HUES64 (cell line): ENCODE data around the gene DOCK6.
"Not testable (repeated sequence)": the region's sequence is repeated elsewhere in the genome, so short reads cannot be mapped to it uniquely, and the experiment has no call there.

ENCODE experiments used
- H3K27ac ChIP-seq: 2 replicates; pipeline ENCODE4 v1.7.0; 2013; ENCODE audit warnings: low read depth, low read length, inconsistent platforms
- H3K27me3 ChIP-seq: 2 replicates; pipeline ENCODE4 v1.6.1; 2013; ENCODE audit warnings: mild to moderate bottlenecking, low read length; ENCODE audit not compliant: insufficient read depth
- H3K36me3 ChIP-seq: 2 replicates; pipeline ENCODE4 v1.6.1; 2013; ENCODE audit warnings: mild to moderate bottlenecking, low read length; ENCODE audit not compliant: insufficient read depth
- H3K4me1 ChIP-seq: 2 replicates; pipeline ENCODE4 v1.6.1; 2013; ENCODE audit warnings: mild to moderate bottlenecking, low read length, moderate library complexity; ENCODE audit not compliant: insufficient read depth
- H3K4me3 ChIP-seq: 2 replicates; pipeline ENCODE4 v1.5.1; 2013; ENCODE audit warnings: mild to moderate bottlenecking, low read length, moderate library complexity
- H3K9ac ChIP-seq: 2 replicates; pipeline ENCODE4 v1.6.1; 2013; ENCODE audit warnings: mild to moderate bottlenecking, low read depth, low read length
- H3K9me3 ChIP-seq: 2 replicates; pipeline ENCODE4 v1.6.1; 2013; ENCODE audit warnings: low read depth, low read length; ENCODE audit not compliant: insufficient read depth
- WGBS: fragments of 150-250, 120-280 bp; methylation state at CpG from one replicate; pipeline ENCODE4 v1.1.7; 2013; ENCODE audit warnings: missing lambda C conversion rate; 5-methylcytosine and 5-hydroxymethylcytosine counted together

DOCK6 gene

DNA sequence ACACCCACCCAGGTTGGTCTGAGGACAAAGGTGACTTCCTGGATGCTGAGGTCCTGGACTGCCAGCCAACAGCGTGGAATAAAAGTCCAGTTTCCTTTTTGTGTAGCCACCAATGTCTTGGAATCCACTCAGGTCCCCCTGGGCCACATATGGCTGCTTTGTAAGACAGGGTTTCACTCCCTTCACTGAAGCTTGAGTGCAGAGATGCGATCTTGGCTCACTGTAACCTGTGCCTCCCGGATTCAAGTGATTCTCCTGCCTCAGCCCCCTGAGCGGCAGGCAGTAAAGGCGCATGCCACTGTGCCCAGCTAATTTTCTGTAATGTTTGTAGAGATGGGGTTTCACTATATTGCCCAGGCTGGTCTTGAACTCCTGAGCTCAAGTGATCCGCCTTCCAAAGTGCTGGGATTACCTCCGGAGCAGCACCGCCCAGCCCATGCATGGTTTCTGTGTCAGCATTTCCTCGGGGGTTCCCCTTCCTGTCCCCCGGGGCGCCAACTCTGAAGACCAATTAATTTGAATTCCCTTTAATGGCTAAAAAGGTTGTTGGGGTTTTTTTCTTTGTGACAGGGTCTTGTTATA is 82.5 kb downstream of the DOCK6 start:
- no peak overlapping the region for H3K9ac ChIP-seq
- 92% methylated on average over 11 of the region's 11 CpGs for WGBS

DNA sequence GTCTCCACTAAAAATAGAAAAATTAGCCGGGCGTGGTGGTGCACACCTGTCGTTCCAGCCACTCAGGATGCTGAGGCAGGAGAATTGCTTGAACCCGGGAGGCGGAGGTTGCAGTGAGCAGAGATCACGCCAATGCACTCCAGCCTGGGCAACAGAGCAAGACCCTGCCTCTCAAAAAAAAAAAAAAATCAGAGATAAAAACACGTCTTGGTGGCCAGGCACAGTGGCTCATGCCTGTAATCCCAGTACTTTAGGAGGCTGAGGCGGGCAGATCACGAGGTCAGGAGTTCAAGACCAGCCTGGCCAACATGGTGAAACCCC is 83.2 kb downstream of the DOCK6 start:
- H3K27ac ChIP-seq, H3K4me3 ChIP-seq, H3K4me1 ChIP-seq, H3K9me3 ChIP-seq, H3K9ac ChIP-seq, H3K27me3 ChIP-seq: not testable (repeated sequence)
- 94% methylated on average over 9 of the region's 9 CpGs for WGBS
- peaks cover 28% of the 10 kb centered on the region for H3K36me3 ChIP-seq

More for the DNA sequence above, 82.5 kb downstream of the DOCK6 start:
- Histone ChIP-seq H3K4me3 (no peak overlapping the region), H3K27me3 (no peaks in the 10 kb centered on the region), H3K9me3 (no peaks in the 10 kb centered on the region), H3K36me3 (peaks cover 21% of the 10 kb centered on the region), H3K4me1 (no peaks in the 10 kb centered on the region), H3K27ac (no peak overlapping the region)

DNA sequence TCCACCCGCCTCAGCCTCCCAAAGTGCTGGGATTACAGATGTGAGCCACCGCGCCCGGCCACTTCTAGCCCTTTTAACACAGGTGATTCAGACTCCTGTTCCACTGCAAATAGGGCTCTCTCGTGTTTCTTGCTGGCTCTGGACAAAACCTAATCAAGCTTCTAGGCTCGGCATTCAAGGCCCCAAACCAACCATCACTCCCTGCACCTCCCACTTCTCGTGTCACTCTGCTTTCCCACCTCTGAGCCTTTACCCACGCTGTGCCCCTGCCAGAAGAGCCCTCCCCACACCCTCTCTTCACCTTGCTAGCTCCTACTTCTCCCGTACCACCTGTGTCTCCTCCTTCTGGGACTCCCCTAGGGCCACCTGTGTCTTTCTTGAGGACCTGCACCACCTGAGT is 84.7 kb downstream of the DOCK6 start:
- H3K4me1 ChIP-seq, result no peaks in the 10 kb centered on the region
- 93% methylated on average over 9 of the region's 9 CpGs for WGBS
- H3K36me3 ChIP-seq, result peaks cover 43% of the 10 kb centered on the region
- H3K9me3 ChIP-seq, result no peaks in the 10 kb centered on the region
- no peak overlapping the region for H3K4me3 ChIP-seq
- H3K27ac ChIP-seq, result no peak overlapping the region
- H3K9ac ChIP-seq, result no peak overlapping the region
- H3K27me3 ChIP-seq, result no peaks in the 10 kb centered on the region

DNA sequence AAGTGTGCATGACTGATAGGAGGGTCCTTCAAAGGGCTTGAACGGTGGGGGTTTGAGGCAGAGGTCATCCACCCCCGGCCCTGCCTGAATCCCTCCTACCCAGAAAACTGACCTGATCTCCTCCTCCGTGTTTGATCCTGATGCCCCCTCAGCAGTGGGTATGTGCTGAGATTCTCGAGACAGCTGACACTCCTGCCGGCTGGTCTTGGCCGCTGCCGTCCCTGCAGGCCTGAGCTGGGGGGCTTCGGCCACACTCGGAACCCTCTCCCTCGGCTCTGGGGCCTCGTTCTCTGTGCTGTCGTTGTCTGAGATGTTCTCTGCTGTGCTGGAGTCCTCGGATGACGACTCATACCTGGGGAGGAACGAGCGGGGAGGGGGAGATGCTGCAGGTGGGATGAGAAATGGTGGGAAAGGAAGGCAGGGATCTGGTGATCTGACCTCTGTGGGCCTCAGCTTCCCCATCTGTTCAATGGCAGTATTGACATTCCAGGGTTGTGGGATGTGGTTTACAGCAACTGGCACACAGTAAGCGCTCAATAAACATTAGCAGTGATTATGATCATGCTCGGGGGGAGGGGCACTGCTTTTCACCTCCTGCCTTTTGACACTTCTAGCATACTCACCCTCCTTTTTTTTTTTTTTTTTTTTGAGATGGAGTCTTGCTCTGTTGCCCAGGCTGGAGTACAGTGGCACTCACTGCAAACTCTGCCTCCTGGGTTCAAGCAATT is 85.7 kb downstream of the DOCK6 start:
- H3K36me3 ChIP-seq, result peaks cover 48% of the 10 kb centered on the region
- no peaks in the 10 kb centered on the region for H3K27me3 ChIP-seq
- 94% methylated on average over 18 of the region's 18 CpGs for WGBS
- no peaks in the 10 kb centered on the region for H3K9me3 ChIP-seq
- no peaks in the 10 kb centered on the region for H3K4me1 ChIP-seq
- H3K9ac ChIP-seq, result no peak overlapping the region
- no peak overlapping the region for H3K4me3 ChIP-seq
- no peak overlapping the region for H3K27ac ChIP-seq

DNA sequence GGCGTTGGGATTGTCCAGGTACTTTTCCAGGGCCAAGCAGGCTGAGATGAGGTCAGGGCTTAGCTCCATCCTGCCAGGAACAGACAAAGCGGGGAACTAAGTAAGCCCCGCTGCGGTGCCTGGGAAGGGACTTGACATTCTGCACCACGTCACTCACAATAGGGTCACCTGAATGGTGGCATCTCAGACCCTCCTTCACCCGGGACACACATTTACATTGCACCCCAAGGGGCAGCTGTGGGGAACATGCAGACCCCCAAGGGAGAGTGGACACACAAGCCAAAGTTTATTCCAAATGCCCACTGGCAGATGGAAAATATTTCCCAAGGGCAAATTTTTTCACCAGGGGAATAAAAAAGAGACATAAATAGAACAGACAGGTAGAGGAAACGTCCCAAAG is 86.4 kb downstream of the DOCK6 start:
- Histone ChIP-seq H3K4me3 (no peak overlapping the region), H3K9ac (no peak overlapping the region), H3K27ac (no peak overlapping the region), H3K27me3 (no peaks in the 10 kb centered on the region), H3K9me3 (no peaks in the 10 kb centered on the region), H3K4me1 (no peaks in the 10 kb centered on the region), H3K36me3 (peaks cover 53% of the 10 kb centered on the region)
- 90% methylated on average over 7 of the region's 7 CpGs for WGBS

DNA sequence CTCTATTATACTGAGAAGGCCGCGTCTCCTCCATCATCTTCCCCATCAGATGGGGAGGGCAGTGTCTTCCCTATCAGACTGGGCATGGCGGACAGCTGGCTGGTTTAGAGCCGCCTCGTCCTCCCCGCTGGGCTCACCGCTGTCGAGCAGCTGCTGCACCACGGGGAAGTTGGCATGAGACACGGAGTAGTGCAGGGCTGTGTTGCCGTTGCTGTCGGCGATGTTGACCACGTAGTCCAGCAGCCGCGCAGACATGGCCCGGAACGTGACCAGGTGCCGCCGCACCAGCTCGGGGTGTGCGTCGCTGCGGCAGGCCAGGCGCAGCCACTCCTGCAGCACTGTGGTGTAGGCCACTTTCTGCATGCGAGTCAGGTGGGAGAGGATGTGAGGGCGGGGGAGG is 88.0 kb downstream of the DOCK6 start:
- 96% methylated on average over 27 of the region's 27 CpGs for WGBS
- Histone ChIP-seq H3K27me3 (no peaks in the 10 kb centered on the region), H3K4me3 (no peak overlapping the region), H3K9ac (no peak overlapping the region), H3K4me1 (no peaks in the 10 kb centered on the region), H3K27ac (no peak overlapping the region), H3K36me3 (peaks cover 66% of the 10 kb centered on the region), H3K9me3 (no peaks in the 10 kb centered on the region)

DNA sequence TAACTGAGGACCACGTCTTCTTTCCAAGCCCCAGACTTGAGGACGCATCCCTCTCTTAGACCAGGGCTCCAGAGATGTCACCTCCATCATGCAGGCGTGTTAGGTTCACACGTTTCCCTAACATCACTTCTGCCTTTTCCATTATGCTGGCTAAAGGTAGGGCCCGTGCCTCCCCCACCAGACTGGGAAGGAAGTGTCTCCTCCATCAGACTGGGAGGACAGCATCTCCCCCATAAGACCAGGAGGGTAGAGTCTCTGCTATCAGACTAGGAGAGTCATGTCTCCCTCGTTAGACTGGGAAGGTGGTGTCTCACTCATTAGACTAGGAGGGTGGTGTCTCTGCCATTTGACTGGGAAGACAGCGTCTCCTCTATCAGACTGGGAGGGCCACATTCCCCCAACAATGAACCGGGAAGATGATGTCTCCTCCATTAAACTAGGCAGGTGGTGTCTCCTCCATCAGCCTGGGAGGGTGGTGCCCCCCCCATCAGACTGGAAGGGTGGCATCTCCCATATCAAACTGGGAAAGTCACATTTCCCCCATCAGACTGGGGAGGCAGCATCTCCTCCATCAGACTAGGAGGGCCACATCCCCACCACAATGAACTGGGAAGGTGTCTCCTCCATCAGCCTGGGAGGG is 88.7 kb downstream of the DOCK6 start:
- peaks cover 69% of the 10 kb centered on the region for H3K36me3 ChIP-seq
- WGBS, result 89% methylated on average over 8 of the region's 8 CpGs

DNA sequence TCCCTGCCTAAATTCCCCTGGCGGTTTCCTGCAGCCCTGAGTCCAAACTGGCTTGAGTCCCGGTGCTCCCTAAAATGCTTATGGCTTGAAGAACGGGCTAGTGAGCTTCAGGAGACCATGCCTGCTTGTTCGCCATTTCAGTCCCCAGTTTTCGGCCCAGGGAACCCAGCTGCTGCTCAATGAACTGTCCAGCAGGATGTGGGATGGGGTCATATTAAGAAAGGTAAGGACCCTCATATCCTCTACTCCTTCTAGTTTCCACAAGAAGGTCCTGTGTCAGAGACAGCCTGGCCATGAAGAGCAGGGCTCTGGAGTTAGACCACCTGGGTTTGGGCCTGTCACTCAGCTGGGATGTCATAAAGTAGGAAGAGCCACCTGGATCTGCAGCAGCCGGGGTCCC is 89.7 kb downstream of the DOCK6 start:
- Histone ChIP-seq H3K4me1 (no peaks in the 10 kb centered on the region), H3K27me3 (no peaks in the 10 kb centered on the region), H3K36me3 (peaks cover 74% of the 10 kb centered on the region), H3K9me3 (no peaks in the 10 kb centered on the region), H3K27ac (no peak overlapping the region), H3K4me3 (no peak overlapping the region), H3K9ac (no peak overlapping the region)
- WGBS, result 92% methylated on average over 6 of the region's 6 CpGs

More for the DNA sequence above, 88.7 kb downstream of the DOCK6 start:
- Histone ChIP-seq H3K4me1 (no peaks in the 10 kb centered on the region), H3K9ac (no peak overlapping the region), H3K27ac (no peak overlapping the region), H3K27me3 (no peaks in the 10 kb centered on the region), H3K9me3 (no peaks in the 10 kb centered on the region), H3K4me3 (no peak overlapping the region)

DNA sequence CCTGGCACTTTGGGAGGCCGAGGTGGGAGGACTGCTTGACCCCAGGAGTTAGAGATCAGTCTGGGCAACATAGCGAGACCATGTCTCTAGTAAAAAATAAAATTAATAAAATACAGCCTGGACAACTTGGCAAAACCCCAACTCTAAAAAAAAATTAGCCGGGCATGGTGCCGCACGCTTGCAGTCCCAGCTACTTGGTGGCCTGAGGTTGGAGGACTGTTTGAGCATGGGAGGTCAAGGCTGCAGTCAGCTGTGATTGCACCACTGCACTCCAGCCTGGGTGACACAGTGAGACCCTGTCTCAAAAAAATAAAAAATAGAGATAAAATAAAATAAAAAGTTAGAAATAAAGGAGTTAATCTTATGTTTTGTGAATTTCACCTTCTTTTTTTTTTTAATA is 91.2 kb downstream of the DOCK6 start:
- Histone ChIP-seq H3K4me1 (no peaks in the 10 kb centered on the region), H3K36me3 (peaks cover 74% of the 10 kb centered on the region), H3K9ac (no peak overlapping the region), H3K27ac (no peak overlapping the region), H3K4me3 (no peak overlapping the region), H3K9me3 (no peaks in the 10 kb centered on the region), H3K27me3 (no peaks in the 10 kb centered on the region)
- WGBS, result 94% methylated on average over 5 of the region's 5 CpGs

DNA sequence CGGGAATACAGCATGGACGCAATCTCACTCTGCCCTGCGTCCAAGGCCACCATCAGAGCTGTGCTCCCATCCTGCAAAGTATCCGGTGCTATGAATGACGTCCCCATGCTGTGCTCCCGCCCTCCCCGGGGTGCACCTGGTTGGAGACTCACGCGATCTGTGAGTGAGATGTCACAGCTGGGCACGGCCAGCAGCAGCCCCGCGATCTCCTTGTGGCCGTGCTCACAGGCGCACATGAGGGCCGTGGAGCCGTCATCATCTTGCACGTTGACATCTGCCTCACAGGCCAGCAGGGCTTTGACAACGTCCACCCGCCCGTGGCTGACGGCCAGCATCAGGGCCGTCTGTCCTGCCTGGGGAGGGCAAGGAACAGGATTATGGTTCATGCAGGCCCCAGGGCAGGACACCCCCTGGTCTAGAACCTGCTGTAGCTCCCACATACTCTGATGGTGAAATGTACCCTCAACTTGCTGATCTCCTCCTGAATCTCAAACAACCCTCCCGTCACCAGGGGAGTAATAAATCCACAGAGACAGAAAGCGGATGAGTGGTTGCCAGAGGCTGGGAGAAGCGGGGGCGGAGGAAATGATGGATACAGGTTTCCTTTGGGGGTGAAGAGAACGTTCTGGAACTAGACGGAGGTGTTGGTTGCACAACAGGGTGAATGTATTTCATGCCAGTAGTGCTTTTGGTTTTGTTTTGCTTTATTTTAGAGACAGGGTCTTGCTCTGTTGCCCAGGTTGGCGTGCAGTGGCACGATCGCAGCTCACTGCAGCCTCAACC is 92.2 kb downstream of the DOCK6 start:
- no peak overlapping the region for H3K27ac ChIP-seq
- 96% methylated on average over 31 of the region's 31 CpGs for whole genome bisulfite sequencing
- H3K9me3 ChIP-seq, result no peaks in the 10 kb centered on the region
- no peaks in the 10 kb centered on the region for H3K27me3 ChIP-seq
- H3K36me3 ChIP-seq, result peaks cover 74% of the 10 kb centered on the region
- no peaks in the 10 kb centered on the region for H3K4me1 ChIP-seq
- H3K9ac ChIP-seq, result no peak overlapping the region
- no peak overlapping the region for H3K4me3 ChIP-seq

DNA sequence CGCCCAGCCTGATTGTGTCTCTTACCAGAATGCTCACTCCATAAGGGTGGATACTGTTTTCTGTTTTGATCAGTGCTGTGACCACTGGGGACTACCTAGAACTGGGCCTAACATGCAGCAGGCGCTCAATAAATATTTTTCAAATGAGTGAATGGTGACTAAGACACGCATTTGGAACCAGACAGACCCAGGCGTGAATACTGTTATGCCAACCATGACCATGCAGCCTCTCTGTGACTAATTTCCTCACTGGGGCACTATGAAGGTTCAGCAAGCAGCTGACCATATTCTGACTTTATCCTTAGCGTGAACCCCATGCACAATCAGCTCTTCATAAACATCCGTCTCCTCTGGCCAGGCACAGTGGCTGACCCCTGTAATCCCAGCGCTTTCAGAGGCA is 93.8 kb downstream of the DOCK6 start:
- Histone ChIP-seq H3K27ac (no peak overlapping the region), H3K4me3 (no peak overlapping the region), H3K9me3 (no peaks in the 10 kb centered on the region), H3K4me1 (no peaks in the 10 kb centered on the region), H3K27me3 (no peaks in the 10 kb centered on the region), H3K9ac (no peak overlapping the region), H3K36me3 (peaks cover 60% of the 10 kb centered on the region)
- 88% methylated on average over 7 of the region's 7 CpGs for WGBS
